ENCODE data around the gene EPHX1. TPM values are rescaled to one million over a fixed set of nuclear protein-coding genes. Genes with fewer than 3 reads are reported as not detected.

EPHX1 gene
- total RNA-seq, 1 donor from 2014 or later: 41.5 TPM

DNA sequence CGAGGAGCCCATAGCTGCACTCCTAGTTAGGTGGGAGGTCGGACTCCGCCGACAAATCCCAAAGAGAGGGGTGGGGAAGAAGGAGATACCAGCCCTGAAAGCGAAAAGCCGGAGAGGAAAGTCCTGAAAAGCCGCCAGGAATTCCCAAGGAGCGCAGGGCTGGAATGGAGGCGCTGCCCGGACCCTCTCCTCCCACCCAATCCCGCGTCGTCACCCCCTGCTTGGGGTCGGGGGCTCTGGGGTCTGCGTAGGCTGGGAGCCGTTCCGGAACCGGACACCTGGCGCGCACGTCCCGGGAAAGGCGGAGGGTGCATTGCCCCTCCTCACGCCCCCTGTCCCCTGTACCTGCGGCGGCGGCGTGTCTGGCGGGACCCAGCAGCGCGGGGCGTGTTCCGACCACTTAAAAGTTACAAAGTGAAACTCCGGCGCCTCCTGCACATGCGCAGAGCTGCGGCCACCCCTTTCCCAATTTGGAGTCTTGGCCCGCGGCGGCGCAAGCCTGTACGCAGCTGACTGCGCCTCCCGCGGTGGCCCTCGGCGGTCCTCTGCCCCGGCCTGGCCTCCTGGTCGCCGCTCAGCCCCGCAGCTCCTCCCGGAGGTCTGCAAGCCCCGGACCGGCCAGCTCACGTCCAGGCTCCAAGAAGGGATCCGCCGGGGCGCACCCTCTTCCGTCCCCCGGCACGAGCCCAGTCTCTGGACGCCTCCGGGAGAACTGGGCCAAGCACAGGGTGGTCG is 72.2 kb downstream of the EPHX1 start, which contains the start of gene TMEM63A:
TSS of gene TMEM63A (minus strand) at position 422 of the 735 bp plus-strand sequence. CDS start 4,800 bp downstream, outside the sequence.
- Mint-ChIP-seq H3K27me3 (no peaks in the 10 kb centered on the region), H3K4me3 (ENCODE audit: low read depth) (peak within 1 kb of the TSS; percentile 88), H3K36me3 (ENCODE audit: insufficient read depth) (peaks cover 11% of the 10 kb centered on the region), H3K27ac (peak within 1 kb of the TSS; percentile 98), H3K4me1 (ENCODE audit: low read depth) (peaks cover 42% of the 10 kb centered on the region), H3K9me3 (ENCODE audit: low read depth) (no peaks in the 10 kb centered on the region)
- DNase-seq (ENCODE audit: low spot score, unreplicated experiment): peak; percentile 90
- TF ChIP-seq, protein P1, sequence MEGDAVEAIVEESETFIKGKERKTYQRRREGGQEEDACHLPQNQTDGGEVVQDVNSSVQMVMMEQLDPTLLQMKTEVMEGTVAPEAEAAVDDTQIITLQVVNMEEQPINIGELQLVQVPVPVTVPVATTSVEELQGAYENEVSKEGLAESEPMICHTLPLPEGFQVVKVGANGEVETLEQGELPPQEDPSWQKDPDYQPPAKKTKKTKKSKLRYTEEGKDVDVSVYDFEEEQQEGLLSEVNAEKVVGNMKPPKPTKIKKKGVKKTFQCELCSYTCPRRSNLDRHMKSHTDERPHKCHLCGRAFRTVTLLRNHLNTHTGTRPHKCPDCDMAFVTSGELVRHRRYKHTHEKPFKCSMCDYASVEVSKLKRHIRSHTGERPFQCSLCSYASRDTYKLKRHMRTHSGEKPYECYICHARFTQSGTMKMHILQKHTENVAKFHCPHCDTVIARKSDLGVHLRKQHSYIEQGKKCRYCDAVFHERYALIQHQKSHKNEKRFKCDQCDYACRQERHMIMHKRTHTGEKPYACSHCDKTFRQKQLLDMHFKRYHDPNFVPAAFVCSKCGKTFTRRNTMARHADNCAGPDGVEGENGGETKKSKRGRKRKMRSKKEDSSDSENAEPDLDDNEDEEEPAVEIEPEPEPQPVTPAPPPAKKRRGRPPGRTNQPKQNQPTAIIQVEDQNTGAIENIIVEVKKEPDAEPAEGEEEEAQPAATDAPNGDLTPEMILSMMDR (IDR thresholded peaks at IDR 0.05; ENCODE audit: unreplicated experiment): peak; percentile 43

DNA sequence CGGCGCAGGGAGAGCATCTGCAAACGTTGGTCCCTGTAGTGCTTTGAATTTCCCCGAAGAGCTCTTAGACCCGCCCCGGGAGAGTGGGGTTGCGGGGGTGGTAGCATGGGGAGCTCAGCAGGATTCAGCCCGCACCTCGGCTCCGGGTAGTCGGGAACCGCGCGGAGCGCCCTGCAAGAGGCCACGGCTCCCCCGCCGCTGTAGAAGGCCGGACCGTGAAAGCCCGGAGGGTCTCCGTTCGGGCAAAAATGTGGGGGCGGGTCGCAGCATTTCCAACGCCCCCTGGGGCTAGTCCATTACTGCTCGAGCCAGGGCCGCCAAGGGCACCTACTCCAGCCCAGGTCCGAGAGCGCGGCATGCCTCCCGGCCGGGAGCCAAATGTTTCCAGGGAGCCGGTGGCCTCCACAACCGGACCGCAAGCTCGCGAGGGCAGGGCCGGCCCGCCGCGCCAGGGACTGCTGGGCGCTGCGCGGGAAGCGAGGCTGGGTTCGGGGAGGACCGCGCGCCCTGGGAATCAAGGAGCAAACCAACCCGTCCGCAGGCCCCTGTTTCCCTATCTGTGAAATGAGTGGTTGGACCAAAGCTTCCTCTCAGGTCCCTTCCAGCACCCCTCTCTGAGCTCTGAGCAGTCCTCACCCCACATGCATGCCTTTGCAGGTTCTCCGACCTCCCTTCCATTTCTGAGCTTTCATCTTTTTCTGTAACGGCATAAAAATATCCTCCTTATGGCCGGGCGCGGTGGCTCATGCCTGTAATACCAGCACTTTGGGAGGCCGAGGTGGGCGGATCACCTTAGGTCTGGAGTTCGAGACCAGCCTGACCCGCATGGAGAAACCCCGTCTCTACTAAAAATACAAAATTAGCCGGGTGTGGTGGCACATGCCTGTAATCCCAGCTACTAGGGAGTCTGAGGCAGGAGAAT is 73.0 kb downstream of the EPHX1 start:
- H3K9me3 Mint-ChIP-seq (ENCODE audit: low read depth): no peaks in the 10 kb centered on the region
- DNase-seq (ENCODE audit: low spot score, unreplicated experiment): peak; percentile 37
- TF ChIP-seq, protein P1 (IDR thresholded peaks at IDR 0.05; ENCODE audit: unreplicated experiment): no peak
- H3K4me3 Mint-ChIP-seq (ENCODE audit: low read depth): peak overlapping the region; percentile 88
- H3K27ac Mint-ChIP-seq: peak overlapping the region; percentile 98
- no peaks in the 10 kb centered on the region for H3K27me3 Mint-ChIP-seq
- peaks cover 36% of the 10 kb centered on the region for H3K4me1 Mint-ChIP-seq (ENCODE audit: low read depth)
- H3K36me3 Mint-ChIP-seq (ENCODE audit: insufficient read depth): peaks cover 6% of the 10 kb centered on the region

DNA sequence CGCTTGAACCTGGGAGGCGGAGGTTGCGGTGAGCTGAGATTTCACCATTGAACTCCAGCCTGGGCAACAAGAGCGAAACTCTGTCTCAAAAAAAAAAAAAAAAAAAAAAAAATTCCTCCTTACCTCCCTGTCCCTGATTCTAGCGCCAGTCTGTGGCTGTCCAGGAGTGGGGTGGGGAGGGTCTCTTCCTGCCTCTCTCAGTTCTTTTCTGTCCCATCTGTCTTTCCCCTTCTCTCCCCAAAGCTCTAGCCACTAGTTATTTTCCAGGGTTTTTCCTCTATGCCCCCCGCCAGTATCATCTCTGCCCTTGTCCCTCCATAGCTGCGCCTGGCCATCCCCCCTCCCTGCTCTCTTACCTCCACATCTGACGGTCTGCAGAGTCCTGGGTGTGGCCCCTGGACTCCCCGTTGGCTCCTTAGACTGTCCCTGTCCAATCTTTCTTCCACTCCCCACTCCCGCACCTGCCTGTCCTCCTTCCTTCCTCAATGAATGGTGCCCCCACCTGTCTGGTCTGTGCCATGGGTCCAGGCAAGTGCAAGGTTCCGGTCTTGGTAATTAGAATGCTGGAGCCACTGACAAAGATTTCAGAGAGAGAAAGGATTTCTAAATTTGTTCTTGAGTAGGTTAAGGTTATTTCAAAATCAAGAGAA is 73.8 kb downstream of the EPHX1 start:
- Mint-ChIP-seq H3K9me3 (ENCODE audit: low read depth) (no peaks in the 10 kb centered on the region), H3K36me3 (ENCODE audit: insufficient read depth) (peaks cover 4% of the 10 kb centered on the region), H3K4me3 (ENCODE audit: low read depth) (peak overlapping the region; percentile 88), H3K4me1 (ENCODE audit: low read depth) (peaks cover 35% of the 10 kb centered on the region), H3K27me3 (no peaks in the 10 kb centered on the region), H3K27ac (peak overlapping the region; percentile 94)
- TF ChIP-seq, protein P1 (IDR thresholded peaks at IDR 0.05; ENCODE audit: unreplicated experiment): no peak
- no peak for DNase-seq (ENCODE audit: low spot score, unreplicated experiment)

DNA sequence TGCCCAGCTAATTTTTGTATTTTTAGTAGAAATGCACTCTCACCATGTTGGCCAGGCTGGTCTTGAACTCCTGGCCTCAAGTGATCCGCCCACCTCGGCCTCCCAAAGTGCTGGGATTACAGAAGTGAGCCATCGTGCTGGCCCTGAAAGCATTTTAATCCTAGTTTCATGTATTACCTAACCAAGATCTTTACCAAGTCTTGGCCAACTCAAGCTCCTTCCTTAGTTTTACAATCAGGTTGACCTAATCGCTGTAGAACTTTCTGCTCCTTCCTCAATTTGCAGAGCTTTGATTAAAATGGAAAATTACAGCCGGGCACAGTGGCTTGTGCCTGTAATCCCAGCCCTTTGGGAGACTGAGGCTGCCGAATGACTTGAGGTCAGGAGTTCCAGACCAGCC is 75.4 kb downstream of the EPHX1 start:
- H3K36me3 Mint-ChIP-seq (ENCODE audit: insufficient read depth): peaks cover 4% of the 10 kb centered on the region
- DNase-seq (ENCODE audit: low spot score, unreplicated experiment): no peak
- H3K27ac Mint-ChIP-seq: no peak overlapping the region
- H3K27me3 Mint-ChIP-seq: no peaks in the 10 kb centered on the region
- no peak overlapping the region for H3K4me3 Mint-ChIP-seq (ENCODE audit: low read depth)
- H3K4me1 Mint-ChIP-seq (ENCODE audit: low read depth): peaks cover 35% of the 10 kb centered on the region
- H3K9me3 Mint-ChIP-seq (ENCODE audit: low read depth): no peaks in the 10 kb centered on the region
- TF ChIP-seq, protein P1 (IDR thresholded peaks at IDR 0.05; ENCODE audit: unreplicated experiment): no peak

Measured in progenitor cell of endocrine pancreas (in vitro differentiated cells).